ENCODE measurements around the gene FNIP2.
"Not testable (repeated sequence)": the region's sequence is repeated elsewhere in the genome, so short reads cannot be mapped to it uniquely, and the experiment has no call there.

DNA sequence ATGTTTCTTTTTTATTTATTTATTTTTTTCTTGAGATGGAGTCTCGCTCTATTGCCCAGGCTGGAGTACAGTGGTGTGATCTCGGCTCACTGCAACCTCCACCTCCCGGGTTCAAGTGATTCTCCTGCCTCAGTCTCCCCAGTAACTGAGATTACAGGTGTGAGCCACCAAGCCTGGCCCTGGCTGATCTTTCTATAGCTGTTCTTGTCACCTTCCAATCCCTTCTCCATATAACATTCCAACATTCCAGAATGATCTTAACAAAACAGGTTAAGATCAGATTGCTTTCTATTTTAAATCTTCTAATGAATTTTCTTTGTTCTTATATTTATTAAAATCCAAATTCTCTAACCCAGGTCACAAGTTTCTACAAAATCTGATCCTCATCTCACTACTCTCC is 188.1 kb downstream of the FNIP2 start:
- TF ChIP-seq SP1 (IDR thresholded peaks at IDR 0.05); BHLHE40 (IDR thresholded peaks at IDR 0.05; ENCODE audit: borderline replicate concordance); FOXM1 (IDR thresholded peaks at IDR 0.05; ENCODE audit: borderline replicate concordance); ARNT (IDR thresholded peaks at IDR 0.05); CTBP1 (IDR thresholded peaks at IDR 0.05; ENCODE audit: borderline replicate concordance); SUZ12 (IDR thresholded peaks at IDR 0.05): not testable (repeated sequence)
- TF ChIP-seq, protein P1, sequence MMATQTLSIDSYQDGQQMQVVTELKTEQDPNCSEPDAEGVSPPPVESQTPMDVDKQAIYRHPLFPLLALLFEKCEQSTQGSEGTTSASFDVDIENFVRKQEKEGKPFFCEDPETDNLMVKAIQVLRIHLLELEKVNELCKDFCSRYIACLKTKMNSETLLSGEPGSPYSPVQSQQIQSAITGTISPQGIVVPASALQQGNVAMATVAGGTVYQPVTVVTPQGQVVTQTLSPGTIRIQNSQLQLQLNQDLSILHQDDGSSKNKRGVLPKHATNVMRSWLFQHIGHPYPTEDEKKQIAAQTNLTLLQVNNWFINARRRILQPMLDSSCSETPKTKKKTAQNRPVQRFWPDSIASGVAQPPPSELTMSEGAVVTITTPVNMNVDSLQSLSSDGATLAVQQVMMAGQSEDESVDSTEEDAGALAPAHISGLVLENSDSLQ (IDR thresholded peaks at IDR 0.05) = not testable (repeated sequence)

Measured in HEK293T (cell line).